Non-pigmented ciliary epithelial cell (primary cell): ENCODE results near the gene CDC42BPG.
A peak's percentile ranks its signal among the peaks of the same experiment; 100 is the strongest.

ENCODE experiments used
- DNase-seq: peaks from one replicate; pipeline ENCODE4 v3.0.0-alpha.2; 2010; ENCODE audit warnings: low read depth

The CDC42BPG gene

DNA sequence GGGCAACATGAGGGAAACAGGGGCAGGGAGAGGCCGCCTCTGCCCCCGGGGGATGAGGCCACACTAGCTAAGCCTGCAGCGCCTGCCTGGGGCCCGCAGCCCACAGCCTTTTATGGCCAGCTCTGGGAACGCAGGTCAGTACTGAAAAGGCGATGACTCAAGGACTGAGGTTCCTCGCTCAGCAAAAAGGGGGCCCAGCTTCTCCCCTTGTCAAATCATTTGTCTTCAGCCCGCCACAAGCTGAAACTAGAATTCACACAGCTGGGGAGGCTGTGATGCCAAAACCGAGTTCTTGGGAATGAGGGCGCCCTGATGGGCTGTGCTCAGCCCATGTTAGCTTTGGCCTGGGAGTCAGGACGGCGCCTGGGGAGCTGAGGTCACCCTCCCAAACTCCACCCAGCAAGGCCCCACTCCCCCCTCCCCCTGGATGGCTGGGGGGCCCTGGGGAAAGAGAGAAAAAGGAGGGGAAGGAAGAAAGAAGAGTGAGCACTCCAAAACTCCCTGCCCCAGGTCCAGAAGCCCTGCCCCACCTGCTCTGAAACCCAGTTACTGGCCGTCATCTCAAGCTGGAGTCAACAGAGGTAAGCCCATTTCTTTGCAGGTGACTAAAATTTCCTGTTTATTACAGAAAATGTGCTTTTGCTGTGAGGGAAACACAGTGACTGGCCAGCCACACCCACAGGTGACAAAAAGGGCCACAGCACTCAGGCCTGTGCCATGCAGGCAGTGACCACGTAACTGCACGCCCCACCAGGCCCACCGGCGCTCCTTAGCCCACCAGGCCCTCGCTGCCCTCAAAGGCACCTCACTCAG, 20.2 kb upstream of the CDC42BPG start:
- DNase-seq: peak; percentile 64

DNA sequence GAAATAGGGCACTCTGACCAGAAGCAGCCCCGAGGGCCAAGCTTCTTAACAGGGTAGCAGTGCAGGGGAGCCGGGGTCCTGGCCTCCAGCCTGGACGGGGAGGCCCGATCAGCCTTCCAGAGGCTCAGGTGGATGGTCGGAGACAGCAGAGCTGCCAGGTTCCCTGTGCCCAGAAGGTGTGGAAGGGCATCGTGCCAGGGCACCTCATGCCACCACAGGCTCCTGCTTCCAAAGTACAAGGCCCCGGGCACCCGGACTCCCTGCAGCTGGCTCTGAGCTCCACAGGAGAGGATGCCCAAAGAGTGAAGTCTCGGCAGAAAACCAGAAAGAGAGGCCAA, 19.7 kb upstream of the CDC42BPG start:
- no peak for DNase-seq

DNA sequence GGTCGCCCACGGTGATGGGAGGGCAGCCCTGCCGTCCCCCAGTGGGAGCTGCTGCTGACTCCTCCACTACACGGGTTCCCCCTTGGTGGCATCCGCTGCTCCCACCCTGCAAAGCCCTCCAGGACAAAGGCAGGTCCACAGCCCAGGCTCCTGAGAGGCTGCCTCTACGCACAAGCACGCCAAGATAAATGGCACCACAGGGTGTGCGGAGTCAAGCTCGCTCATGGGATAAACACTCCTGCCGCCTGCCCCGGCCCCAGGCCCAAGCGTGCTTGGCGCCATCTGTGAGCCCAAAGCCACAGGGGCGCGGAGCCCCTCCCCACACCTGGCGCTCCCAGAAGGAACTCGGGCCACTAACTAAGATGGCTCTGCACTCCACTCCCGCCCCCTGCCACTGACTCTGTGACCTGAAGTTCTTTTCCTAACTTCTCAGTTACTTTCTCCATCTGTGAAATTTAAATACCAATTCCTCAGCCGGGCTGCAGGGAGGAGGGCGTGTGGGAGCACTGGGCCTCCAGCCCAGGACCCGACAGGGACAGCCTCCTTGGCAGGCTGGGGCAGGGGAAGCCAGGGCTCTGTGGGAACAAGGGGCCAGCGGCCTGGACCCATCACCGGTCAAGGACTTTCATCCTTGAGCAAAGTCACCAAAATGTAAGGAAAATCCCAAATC, 19.1 kb upstream of the CDC42BPG start:
- no peak for DNase-seq

DNA sequence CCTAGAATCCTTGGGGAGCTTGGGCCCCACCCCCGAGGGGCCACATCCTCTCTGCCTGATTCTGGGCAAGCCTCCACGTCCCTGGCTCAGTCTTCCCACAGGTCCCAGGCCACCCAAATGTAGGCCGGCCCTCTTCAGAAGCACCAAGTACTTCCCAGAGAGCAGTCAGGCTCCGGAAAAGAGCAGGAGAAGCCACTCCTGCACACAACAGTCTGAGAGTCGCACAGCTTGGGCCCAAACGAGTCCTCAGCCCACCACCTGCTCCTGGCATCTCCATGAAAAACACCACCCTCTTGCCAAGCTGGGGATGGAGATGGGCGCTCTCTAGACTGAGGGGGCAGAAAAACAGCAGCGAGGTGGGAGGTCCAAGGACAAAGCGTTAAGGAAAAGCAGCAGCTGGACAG, 18.5 kb upstream of the CDC42BPG start:
- DNase-seq: no peak

DNA sequence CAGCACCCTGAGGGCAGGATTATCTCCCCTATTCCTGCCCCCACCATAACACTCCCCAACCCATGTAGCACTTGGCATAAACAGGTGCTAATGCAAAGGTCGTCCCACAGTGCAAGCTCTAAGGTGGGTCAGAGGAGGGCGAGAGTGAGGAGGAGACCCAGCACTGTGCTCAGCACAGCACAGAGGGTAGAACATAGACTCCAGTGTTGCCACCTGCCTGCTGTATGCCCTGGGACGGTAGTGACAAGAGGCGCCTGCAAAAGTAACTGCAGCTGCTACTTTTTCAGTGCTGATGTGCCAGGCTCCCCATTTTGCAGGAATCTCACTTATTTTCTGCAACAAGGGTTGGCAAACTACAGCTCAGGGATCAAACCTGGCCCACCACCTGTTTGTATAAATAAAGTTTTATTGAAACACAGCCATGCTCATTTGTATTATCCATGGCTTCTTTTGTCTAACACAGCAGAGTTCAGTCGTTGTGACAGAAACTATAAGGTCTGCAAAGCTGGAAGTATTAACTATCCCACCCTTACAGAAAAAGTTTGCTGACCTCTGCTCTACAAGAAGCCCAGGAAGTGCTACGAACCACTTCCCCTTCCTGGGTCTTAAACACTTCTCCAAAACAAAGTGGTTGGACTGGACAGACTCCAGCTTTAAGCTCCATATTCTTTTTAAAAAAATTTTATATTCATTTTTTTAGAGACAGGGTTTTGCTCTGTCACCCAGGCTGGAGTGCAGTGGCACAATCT, 16.9 kb upstream of the CDC42BPG start:
- DNase-seq: no peak

DNA sequence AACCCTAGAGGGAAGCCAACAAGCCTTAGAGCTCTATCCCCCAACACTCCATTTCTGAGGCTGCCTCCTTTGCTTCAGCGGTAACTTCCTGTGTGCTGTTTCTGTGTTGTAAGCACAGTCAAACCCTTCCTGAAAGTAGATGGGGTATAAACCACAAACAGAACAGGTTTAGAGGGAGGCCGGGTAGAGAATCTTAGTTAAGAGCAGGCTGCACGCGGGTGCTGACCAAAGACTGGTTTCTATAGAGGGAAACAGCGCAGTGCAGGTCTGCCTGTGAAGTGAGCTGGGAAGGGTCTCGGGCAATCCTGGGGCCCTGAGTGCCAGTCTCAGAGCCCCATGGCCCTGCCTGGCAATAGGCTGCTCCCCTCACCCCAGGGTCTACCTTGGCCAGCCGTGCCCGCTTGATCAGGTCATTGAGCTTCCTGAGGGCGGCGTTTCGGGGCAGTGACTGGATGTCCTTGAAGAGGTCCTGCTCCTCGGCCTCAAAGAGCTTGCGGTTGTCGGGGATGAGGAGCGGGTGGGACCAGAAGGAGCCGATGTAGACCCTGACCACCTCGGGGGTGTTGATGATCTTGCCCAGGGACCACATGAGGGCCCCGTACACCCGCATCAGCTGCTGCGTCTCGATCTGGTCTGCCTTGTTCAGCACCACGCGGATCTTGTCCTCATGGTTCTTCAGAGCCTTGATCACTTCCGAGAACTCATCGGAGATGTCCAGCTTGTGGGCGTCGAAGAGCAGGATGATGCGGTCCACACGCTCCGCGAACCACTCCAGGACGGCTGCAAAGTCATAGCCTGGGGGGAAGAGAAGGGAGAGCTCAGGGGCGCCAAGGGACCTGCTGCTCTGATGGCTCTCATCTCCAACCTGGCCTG, 15.3 kb upstream of the CDC42BPG start:
- no peak for DNase-seq

DNA sequence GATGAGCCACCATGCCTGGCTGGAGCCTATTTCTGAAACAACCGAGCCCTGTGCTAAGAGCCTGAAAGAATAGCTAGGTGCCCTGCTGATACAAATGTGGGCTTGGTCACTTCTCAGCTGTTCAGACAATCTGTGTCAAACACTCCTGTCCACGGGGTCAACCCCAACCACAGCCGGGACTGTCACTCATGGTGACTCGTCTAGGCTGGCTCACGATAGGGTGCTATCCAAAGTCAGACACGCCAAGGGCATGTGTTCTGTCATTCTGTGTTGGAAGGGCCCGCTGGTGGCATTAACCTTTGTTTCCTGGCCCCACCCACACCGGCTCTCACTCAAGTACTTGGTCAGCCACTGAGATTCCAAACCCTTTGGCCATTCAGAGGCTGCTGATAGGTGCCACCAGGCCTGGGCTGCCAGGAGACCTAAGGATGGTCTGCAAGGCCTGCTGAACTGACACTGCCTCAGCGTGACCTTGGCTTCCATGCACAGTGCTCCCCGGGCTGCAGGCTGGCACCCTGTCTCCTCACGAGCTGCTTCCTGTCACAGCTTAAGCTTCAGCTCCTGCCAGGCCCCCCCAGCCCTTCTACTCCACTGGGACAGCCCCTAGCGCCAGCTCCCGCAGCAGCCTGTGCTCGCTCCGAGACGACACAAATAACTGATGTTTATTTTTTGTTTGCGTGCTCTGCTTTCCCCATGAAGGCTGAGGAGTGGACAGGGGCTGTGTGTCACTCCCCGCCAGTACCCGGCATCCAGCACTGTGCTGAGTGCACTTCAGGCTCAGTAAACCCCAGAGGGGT, 14.2 kb upstream of the CDC42BPG start:
- DNase-seq: no peak

DNA sequence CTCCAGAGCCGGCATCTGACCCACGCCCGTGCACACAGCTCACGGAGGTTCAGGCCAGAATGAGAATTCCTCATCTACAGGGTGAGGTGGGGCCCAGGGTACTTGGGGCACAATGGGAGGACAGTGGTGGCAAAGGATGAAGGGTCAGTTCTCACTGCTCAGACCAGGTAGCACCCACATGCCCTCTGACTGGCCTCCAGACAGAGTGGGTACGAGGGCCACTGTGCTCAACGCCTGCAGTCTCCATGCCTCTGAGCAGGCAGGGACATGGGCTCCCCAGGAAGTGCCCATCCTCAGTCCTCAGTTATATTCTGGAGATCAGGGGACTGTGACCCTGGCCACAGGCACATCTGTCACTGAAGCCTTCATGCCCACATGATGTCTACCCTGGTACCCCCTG, 13.0 kb upstream of the CDC42BPG start:
- DNase-seq: no peak

DNA sequence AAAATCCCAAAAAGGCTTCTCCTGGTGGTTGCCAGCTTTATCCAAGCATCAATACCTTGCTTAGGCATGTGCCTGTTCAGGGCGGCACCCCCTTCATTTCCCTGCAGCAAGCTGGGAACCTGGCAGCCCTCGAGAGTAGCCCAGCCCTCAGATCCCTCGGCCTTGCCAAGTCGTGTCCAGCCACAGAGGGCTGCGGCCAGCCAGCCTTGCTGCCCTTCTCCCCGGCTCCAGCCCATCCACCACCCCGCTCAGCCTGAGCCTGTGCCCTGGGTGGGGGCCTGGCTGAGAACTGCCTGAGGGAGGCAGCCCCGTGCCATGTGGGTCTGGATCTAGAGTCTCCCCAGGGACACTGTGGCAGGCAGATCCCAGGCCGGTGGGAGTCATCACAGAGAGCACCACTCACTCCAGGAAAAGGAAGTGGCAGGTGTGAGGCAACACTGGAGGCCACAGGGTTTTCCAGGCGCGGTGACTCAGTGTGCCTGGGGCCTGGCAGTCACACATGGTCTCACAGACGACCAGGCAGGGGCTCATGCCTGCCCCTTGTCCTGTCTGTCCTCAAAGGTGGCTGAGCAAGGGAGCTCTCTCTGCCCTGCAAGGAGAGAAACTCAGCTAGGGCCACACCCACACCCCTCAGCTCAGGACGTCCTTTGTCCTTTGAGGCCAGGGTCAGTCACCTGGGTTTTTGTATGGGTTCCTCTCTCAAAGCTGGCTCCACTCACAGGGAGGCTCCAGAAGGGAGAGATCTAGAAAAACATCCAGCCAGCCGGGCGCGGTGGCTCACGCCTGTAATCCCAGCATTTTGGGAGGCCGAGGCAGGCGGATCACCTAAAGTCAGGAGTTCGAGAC, 12.2 kb upstream of the CDC42BPG start:
- no peak for DNase-seq

DNA sequence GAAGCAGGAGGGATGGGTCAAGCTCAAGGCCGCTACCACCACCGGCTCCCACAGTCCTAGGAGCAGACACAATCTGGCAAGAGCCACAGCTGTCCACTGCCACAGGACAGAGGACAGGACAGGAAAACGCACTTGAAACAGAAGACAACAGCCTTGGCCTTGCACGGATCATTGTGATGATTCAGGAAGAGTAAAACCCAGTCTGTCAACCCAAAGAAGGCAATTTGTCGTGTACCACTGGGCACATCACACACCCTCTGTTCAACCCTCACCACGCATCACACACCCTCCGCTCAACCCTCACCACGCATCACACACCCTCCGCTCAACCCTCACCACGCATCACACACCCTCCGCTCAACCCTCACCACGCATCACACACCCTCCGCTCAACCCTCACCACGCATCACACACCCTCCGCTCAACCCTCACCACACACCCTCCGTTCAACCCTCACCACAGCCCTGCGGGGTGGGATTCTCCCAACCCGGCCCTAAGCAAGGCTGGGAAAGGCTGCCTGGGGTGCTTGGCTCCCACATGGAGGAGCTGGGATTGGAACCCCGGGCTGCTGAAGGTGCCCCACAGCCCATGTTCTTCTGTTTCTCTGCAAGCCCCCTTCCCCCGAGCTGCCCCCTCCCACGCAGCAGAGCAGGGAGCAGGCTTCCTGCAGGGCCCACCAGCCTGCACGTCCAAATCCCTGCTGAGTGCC, 11.3 kb upstream of the CDC42BPG start:
- DNase-seq: no peak

DNA sequence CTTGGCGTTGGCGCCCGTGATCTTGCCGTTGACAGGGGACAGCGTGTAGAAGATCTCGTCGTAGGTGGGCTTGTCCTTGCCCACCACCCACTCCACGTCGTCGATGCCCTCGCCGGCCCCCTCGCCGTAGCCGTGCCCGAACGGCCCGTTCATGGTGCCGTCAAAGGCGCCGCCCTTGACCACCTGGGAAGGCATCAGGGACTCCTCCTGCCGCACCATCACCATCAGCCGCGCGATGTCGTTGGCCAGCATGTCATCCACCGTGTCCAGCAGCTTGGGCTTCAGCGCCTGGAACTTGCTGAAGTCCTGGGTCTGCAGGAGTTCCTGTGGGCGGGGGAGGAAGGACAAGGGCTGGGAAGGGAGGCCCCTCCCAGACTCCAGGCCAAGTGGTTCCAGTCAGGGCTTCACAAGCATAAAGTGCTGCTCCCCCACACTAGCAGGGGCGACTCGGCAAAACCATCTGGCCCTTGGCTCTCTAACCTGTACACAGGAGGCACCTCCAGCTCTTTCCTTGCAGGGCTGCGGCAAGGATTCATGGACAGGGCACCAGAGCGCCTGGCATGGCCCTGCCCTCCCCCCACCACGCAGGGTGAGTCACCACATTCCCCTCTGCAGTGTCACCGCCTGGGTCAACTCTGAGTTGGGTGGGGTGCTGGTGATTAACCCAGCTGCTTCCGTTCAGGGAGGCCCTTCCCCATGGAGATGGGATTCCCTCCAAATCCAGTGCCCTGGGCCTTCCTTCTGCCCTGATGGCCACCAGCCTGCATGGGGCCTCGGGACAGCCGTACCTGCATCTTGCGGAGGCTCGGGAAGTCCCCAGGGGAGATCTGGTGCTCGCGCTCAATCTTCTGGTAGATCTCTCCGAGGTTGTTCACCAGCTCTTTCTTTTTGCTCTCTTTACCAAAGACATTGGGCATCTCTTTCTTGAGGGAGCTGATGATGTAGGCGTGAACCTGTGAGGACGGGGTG, 10.4 kb upstream of the CDC42BPG start:
- DNase-seq: peak; percentile 63

DNA sequence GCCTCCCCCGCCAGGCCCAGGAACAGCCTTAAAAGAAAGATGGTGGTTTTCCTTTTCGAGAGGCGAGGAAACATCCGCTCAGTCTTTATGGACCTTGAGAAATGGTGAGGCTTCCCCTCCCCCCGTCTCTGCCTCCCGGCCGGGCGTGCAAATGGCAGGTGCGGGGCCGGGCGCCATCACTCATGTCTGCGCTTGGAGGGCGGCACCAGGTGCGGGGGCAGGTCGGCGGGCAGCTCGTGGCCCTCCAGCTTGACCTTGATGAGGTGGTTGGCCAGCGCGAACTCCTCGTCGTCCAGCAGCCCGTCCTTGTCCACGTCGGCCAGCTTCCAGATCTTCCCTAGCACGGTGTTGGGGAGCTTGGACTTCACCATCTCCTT, 9.7 kb upstream of the CDC42BPG start:
- no peak for DNase-seq

DNA sequence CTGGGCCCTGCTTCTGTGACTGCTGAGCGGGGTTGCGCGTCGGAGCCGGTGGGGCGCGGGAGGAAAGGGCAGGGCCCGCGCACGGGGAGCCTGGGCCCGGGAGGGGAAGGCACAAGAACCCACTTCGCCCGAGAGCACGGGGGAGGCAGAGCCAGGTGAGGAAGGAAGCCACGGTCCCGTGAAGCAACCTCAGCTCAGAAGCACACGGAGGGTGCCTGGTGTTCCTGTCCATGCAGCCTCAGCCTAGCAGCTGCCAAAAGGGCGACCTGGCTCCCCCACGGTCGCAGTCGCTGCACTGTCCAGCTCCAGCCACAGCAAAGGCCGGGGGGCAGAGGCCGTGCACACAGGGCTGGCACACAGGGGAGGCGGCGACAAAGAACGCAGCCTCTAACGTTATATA, 9.3 kb upstream of the CDC42BPG start:
- DNase-seq: no peak

DNA sequence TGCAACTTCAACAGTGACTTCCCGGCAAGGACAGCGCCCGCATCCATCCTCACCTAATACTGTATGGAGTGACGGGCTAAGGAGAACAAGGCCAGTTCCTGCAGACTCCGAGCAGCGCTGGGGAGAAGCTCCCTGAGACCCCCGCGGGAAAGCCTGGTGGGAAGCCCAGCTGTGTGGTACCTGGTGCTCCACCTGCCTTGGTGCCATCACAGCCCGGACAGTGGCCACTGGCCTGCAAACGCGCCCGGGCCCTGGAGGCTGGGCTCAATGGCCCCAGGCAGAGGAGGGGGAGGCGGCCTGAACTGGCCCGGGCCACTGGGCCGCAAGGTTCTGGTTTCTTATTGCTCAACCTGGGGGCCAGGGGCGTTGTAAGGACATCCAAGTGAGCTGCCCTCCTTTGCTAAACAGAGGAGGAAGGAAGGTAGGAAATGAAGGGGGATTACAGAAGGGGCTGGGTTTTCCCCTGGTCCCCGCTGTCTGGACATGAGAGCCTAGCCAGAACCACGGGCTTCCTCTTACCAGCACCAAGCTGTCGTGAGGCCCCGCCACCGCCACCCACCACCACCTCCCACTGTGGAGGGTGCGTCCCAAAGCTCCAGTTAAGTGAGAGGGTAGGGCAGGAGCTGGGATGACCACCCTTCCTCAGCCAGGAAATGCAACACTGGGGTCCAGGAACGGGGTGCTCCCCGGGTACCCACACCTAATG, 8.5 kb upstream of the CDC42BPG start:
- no peak for DNase-seq

DNA sequence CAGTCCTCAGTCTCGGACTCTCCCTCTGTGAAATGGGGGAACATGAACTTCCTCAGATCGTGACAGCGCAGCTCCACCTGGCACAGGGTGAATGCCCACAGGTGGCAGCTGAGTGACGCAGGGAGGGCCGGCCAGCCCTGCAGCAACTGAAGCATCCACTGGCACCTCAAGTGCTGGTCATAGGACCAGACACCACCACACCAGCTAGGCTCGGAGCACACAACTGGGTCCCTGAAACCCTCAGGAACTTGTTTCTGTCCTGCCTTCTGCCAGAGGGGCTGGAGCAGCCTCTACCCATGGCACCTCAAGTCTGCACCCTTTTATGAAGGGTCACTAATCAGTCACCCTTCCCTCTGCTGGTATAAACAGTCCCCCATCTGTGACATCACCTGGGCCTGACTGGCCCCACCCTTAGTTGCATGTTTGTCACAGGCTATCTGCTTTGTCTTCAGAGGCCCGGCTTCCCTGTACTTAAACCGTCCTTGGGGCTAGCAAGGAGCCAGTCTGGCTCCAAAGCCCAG, 7.4 kb upstream of the CDC42BPG start:
- no peak for DNase-seq

DNA sequence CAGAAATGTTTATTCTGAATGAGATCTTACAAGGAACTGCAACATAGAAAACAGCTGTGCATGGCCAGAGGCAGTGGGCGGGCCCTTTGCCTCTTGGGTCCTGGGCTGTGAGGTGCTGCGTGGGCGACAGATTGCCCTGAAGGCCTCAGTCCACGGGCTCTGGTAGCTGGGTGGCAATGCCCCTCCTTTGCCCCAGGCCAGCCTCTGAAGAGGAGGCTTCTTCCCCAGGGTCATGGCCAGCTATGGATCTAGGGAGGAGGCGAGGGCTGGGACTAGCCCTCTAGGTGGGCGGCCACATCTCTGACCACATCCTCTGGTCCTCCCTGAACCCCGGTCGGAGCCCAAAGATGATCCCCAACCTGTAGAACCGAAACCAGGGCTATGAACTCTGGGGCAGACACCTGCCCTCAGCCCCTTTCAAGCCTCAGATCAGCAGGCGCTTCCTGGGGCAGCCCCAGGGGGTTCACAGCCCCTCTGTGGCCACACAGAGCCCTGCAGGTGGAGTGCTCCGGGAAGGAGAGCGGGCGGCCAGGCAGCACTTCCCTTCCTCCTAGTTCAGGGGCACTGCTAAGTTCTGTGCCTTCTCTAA, 6.6 kb upstream of the CDC42BPG start:
- no peak for DNase-seq
